ENCODE results near the gene TMEM214.

Gene TMEM214, protein sequence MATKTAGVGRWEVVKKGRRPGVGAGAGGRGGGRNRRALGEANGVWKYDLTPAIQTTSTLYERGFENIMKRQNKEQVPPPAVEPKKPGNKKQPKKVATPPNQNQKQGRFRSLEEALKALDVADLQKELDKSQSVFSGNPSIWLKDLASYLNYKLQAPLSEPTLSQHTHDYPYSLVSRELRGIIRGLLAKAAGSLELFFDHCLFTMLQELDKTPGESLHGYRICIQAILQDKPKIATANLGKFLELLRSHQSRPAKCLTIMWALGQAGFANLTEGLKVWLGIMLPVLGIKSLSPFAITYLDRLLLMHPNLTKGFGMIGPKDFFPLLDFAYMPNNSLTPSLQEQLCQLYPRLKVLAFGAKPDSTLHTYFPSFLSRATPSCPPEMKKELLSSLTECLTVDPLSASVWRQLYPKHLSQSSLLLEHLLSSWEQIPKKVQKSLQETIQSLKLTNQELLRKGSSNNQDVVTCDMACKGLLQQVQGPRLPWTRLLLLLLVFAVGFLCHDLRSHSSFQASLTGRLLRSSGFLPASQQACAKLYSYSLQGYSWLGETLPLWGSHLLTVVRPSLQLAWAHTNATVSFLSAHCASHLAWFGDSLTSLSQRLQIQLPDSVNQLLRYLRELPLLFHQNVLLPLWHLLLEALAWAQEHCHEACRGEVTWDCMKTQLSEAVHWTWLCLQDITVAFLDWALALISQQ

DNA sequence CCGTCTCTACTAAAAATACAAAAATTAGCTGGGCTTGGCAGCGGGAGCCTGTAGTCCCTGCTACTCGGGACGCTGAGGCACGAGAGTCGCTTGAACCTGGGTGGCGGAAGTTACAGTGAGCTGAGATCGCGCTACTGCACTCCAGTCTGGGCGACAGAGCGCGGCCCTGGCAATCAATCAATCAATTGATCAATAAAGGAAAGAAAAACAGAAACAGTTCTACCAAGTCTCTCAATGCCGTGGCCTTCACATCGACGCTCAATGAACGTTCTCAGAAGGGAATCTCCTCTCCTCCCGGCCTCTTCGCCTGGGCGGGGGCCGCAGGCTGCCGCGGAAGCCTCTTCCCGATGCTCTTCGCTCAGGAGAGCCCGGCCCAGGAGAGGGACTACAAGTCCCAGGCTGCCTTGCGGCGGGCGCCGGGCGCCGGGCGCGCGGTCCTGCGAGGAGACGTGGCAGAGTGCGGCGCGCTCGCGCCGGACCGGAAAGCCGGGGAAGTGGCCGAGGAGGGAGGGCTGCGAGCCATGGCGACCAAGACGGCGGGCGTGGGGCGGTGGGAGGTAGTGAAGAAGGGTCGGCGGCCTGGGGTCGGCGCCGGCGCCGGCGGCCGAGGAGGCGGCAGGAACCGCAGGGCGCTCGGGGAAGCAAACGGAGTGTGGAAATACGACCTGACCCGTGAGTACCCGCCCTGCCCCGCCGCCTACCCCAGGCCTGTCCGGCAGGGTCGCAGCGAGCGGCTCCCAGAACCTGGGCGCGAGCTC, at the start of gene TMEM214:
TMEM214 (plus strand) TSS at position 471 of the 758 bp plus-strand sequence; CDS start at position 522, 51 bp downstream.
- peak within 1 kb of the TSS; percentile 59 for H3K27ac ChIP-seq

DNA sequence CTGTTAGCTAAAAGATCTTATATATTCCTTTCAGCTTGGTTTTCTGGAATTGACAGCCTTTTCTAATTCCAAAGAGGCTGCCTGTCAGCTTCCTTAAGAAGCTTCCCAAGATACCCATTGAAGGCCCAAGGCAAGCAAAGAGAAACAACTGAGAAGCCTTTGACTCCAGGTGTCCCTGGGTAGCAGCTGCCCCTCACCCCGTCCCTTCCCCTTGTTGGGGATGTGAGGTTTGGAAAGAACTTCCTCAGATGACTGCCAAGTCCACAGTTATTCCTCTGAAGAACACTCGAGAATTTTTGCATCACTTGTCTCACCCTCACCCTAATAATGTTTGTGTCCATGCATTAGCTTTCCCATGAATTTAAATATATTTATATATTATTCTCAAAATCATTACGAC, 49.0 kb upstream of the TMEM214 start:
- H3K27ac ChIP-seq, result no peak overlapping the region
- TF ChIP-seq, protein P1, sequence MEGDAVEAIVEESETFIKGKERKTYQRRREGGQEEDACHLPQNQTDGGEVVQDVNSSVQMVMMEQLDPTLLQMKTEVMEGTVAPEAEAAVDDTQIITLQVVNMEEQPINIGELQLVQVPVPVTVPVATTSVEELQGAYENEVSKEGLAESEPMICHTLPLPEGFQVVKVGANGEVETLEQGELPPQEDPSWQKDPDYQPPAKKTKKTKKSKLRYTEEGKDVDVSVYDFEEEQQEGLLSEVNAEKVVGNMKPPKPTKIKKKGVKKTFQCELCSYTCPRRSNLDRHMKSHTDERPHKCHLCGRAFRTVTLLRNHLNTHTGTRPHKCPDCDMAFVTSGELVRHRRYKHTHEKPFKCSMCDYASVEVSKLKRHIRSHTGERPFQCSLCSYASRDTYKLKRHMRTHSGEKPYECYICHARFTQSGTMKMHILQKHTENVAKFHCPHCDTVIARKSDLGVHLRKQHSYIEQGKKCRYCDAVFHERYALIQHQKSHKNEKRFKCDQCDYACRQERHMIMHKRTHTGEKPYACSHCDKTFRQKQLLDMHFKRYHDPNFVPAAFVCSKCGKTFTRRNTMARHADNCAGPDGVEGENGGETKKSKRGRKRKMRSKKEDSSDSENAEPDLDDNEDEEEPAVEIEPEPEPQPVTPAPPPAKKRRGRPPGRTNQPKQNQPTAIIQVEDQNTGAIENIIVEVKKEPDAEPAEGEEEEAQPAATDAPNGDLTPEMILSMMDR (IDR thresholded peaks at IDR 0.05), result no peak
- TF ChIP-seq ZFX (IDR thresholded peaks at IDR 0.05; ENCODE audit: borderline replicate concordance), result no peak

More for the DNA sequence above, at the start of gene TMEM214:
- TF ChIP-seq, protein P1 (IDR thresholded peaks at IDR 0.05), result no peak
- no peak for TF ChIP-seq ZFX (IDR thresholded peaks at IDR 0.05; ENCODE audit: borderline replicate concordance)

DNA sequence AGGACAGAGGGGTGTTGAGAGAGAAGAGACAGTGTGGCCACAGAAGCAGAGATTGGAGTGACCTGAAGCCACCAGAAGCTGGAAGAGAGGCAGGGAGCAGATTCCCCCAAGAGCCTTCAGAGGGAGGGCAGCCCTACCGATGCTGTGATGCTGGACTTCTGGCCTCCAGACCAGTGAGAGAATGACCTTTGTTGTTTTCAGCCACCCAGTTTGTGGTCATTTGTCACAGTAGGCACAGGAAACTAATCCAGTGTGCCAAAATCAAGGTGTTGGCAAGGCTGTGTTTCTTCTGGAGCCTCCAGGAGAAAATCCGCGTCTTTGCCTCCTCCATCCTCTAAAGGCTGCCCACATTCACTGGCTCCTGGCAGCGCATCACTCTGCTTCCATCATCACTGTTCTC, 47.0 kb upstream of the TMEM214 start:
- H3K27ac ChIP-seq, result no peak overlapping the region
- TF ChIP-seq ZFX (IDR thresholded peaks at IDR 0.05; ENCODE audit: borderline replicate concordance), result no peak
- TF ChIP-seq, protein P1 (IDR thresholded peaks at IDR 0.05), result no peak

DNA sequence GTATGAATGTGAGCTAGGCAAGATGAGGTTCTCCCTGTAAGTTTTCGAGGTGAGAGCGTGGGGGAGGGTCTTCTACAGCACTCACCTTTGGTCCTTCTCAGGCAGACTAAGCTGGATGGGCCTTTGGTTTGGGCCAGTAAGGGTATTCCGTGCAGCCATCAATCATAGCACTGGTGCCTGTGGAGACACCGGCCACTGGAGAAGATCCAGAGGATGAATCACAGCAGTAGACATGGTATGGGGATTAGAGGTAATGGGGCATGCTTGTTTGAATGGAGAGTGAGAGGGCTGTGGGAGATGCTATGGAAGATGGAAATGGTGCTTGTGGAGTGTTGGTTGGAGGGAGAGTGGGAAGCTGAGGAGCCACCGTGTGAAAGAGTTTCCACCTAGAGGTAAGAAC, 46.2 kb upstream of the TMEM214 start:
- no peak for TF ChIP-seq ZFX (IDR thresholded peaks at IDR 0.05; ENCODE audit: borderline replicate concordance)
- TF ChIP-seq, protein P1 (IDR thresholded peaks at IDR 0.05), result no peak
- no peak overlapping the region for H3K27ac ChIP-seq

DNA sequence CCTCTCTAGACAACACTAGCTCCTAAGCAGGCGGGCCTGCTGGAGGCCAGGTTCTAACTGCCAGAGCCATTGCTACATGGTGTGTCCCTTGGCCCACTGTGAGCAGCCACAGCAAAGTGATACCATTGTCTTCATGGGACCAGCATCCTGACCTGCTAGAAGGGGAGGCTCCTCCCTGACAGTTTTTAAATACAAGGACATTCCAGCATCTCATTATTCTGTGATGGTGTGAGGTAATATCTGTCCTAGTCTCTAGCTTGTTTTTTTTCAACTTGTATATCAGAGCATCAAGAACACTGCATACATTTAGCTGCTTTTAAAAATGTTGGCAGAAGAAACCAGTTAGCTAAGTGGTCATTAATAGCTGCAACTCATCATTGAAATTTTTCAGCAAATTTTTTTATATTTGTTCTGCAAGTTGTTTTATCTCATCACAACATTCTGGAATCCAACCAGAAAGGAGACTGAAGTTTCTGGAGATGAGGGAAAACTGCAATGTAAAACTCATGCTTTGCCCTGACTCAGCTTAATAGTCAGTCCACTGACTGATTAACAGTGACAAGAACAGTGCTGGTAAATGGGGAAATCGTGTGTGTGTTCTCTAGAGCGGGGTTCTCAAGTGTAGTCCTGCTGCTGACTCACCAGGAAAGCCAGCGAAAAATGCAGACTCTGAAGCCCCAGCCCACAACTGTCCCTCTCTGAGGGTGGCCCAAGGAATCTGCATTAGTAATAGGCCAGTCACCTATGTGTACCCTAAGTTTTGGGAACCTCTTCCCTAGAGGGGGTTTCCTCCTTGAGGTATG, 44.5 kb upstream of the TMEM214 start:
- TF ChIP-seq, protein P1 (IDR thresholded peaks at IDR 0.05), result no peak
- no peak for TF ChIP-seq ZFX (IDR thresholded peaks at IDR 0.05; ENCODE audit: borderline replicate concordance)
- no peak overlapping the region for H3K27ac ChIP-seq

DNA sequence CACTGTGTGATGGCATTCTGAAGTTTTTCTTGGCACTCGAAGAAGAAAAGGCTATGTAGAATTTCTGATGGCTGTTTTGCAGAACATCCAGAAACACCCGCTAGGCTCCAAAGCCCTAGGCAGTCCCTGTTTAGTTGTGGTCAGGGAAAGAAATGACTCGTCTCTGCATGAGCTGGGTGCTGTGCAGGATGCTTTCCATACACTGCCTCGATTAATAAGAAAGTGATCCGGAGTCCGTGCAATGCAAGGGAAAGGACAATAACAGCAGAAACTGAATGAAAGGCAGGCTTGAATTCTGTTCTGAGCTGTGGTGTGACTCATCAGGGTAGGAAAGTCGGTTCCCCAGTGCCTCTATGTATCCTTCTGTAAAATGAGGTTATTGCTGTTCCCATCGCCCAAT, 43.6 kb upstream of the TMEM214 start:
- no peak overlapping the region for H3K27ac ChIP-seq
- no peak for TF ChIP-seq ZFX (IDR thresholded peaks at IDR 0.05; ENCODE audit: borderline replicate concordance)
- TF ChIP-seq, protein P1 (IDR thresholded peaks at IDR 0.05), result no peak

All from 22Rv1 (cell line).